ENCODE data around the gene UNC93A. TPM values are rescaled to one million over a fixed set of nuclear protein-coding genes. Genes with fewer than 3 reads are reported as not detected.

The UNC93A gene
- total RNA-seq, 6 donors from 2014 or later, result not detected

Other genes starting within 250 kb of the UNC93A start
- 1 to 10 TPM in 2 of 6 donors, under 1 TPM in 1, not detected in 3; 0.34 to 1.9 (median 1.0) TPM for gene CCR6, start 168.2 kb upstream of the UNC93A start, total RNA-seq
- not detected for gene GPR31, start 133.3 kb upstream of the UNC93A start, total RNA-seq
- not detected for gene TTLL2, start 33.8 kb downstream of the UNC93A start, total RNA-seq

Measured in upper lobe of left lung (tissue), 6 donors.